Stimulated activated CD8-positive, alpha-beta memory T cell treated with anti-CD3 and anti-CD28 coated beads, Interleukin-15, amount 100 ng/mL, for 1 hour (primary cell): Measurements from ENCODE around the gene HPS5.
"Not testable (repeated sequence)": the region's sequence is repeated elsewhere in the genome, so short reads cannot be mapped to it uniquely, and the experiment has no call there.

Source experiments
- DNase-seq: peaks from one replicate; pipeline ENCODE4 v3.0.0-alpha.2; 2020; ENCODE audit warnings: low read depth

The HPS5 gene

DNA sequence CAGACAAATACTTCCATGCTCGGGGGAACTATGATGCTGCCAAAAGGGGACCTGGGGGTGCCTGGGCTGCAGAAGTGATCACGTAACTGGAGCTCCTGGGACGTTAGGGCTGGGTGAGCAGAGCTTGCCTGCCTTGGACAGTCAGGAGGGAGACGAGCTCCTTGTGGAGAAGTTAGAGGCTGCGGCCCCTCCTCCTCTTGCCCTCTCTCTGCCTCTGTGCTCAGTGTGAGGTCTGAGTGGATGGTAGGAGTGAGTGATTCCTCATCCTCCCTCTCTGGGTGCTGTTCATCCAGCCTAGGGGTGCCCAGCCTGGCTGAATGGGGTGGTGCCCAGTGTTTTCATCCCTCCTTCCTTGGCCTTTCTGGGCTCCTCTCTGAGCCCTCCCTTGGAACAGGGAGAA is 52.7 kb downstream of the HPS5 start:
- not testable (repeated sequence) for DNase-seq

DNA sequence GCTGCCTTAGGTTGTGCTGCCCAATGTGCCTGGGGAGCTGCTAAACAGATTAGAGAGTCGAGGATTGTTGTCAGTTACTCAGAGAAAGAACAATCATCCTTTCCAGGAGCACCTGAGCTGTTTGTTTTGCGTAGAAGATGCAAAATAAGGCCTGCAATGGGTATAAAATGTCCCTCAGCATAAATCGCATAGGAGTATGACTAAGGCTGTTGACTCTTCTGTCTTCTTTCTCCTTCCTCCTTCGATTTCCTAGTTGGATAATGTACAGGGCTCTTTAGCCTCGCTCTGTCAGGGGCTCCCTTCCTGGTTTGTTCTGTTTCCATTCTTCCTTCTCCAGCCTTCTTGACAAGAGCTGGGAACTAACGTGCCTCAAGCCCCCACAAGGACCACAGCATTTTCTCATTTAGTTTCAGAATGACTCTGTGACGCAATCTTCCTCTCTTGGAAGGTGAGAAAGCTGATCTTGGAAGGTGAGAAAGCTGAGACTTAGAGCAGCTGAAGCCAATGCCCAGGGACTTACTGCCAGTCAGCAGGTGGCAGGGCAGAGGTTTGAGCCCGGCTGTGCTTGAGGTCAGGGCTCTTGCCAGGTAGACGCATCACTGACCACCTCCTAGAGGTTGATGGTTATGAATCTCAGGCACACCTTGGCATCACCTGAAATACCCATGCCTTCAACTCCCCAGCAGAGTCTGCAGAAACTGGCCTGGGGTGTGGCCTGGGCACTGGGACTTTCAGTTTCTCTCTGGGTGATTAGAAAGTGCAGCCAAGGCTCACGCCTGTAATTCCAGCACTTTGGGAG is 54.4 kb downstream of the HPS5 start:
- not testable (repeated sequence) for DNase-seq

DNA sequence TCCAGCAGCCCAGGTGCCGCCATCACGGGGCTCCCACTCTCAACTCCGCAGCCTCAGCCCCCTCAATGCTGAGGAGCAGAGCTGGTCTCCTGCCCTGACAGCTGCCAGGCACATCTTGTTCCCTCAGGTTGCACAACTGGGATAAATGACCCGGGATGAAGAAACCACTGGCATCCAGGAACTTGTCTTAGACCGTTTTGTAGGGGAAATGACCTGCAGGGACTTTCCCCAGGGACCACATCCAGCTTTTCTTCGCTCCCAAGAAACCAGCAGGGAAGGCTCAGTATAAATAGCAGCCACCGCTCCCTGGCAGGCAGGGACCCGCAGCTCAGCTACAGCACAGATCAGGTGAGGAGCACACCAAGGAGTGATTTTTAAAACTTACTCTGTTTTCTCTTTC is 56.0 kb downstream of the HPS5 start, which contains the start of gene SAA1:
SAA1 (plus strand) TSS at position 316 of the 400 bp plus-strand sequence. CDS start 624 bp downstream, outside the sequence.
- DNase-seq: no peak

DNA sequence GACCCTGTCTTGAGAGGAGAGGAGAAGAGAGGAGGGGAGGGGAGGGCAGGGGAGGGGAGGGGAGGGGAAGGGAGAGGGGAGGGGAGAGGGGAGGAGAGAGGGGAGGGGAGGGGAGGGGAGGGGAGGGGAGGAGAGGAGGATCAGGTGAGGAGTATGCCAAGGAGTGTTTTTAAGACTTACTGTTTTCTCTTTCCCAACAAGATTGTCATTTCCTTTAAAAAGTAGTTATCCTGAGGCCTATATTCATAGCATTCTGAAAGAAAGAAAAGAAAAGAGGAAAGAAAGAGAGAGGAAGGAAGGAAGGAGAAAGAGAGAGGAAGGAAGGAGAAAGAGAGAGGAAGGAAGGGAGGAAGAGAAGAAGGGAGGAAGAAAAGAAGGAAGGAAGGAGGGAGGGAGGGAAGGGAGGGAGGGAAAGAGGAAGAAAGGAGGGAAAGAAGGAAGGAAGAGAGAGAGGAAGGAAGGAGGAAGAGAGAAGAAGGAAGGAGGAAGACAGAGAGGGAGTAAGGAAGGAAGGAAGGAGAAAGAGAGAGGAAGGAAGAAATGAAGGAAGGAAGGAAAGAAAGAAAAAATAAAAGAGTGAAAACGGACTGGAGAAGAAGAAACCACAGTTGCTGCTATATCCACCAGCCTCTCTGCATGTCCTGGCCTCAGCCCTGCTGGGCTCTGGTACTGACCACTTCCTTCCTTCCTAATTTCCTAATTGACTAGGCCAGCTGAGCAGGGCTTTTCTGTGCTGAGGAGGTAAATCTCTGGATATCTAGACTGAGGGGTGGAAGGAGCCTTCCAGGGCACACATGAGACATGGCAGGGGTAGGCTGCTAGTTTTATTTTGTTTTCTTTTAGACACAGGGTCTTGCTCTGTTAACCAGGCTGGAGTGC is 57.0 kb downstream of the HPS5 start:
- no peak for DNase-seq

DNA sequence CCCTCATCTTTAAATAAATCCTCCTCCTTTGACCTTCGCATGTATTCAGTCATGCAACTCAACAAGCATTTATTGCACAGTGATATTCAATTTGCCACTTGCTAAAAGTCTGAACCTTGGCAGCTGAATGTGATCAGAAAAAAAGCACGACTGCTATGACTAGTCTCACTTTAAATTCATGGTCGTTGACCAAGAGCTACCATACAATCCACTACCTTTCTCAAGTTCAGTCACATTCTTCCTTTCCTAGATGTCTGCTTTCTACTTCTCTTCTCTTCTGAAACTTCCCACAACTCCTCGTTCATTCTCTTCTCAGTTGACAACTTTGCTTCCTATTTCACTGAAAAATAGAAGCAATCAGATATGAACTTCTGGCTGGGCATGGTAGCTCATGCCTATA is 57.9 kb downstream of the HPS5 start:
- DNase-seq: no peak

DNA sequence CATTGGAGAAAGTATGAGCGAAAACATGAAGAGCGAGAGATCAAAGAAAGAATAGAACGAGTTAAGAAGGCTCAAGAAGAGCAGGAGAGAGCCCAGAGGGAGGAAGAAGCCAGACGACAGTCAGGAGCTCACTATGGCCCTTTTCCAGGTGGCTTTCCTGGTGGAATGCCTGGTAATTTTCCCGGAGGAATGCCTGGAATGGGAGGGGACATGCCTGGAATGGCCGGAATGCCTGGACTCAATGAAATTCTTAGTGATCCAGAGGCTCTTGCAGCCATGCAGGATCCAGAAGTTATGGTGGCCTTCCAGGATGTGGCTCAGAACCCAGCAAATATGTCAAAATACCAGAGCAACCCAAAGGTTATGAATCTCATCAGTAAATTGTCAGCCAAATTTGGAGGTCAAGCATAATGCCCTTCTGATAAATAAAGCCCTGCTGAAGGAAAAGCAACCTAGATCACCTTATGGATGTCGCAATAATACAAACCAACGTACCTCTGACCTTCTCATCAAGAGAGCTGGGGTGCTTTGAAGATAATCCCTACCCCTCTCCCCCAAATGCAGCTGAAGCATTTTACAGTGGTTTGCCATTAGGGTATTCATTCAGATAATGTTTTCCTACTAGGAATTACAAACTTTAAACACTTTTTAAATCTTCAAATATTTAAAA is 59.1 kb downstream of the HPS5 start:
- DNase-seq: not testable (repeated sequence)

DNA sequence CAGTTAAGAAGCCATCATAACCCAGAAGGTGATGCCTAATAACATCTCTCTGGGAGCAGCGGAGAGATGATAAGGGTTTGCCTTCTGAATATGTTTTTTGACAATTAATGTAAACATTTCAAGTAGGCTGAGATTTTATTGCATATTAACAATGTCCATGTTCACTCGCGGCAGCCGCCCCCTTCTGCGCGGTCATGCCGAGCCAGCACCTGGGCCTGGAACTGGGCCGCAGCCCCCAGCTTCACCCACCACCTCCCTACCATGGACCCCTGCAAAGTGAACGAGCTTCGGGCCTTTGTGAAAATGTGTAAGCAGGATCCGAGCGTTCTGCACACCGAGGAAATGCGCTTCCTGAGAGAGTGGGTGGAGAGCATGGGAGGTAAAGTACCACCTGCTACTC is 60.2 kb downstream of the HPS5 start:
- no peak for DNase-seq

DNA sequence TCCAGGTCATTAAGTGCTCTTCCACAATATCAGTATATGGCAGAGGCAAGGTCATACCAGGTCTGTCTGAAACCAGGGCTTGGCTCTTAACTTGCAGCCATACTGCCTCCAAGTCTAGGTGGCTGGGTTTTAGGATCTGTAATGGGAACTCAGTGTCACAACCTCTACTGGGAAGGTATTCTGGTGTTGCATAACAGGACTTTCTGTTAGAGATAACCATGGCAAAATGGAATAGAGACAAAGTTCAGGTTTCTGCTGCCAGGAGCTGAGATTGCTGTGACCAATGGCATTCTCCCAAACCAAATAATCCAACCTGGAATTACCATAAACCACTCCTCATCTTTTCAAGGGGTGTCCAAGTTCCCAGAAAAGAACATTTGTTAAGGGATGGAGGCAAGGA is 62.7 kb downstream of the HPS5 start:
- DNase-seq: no peak

DNA sequence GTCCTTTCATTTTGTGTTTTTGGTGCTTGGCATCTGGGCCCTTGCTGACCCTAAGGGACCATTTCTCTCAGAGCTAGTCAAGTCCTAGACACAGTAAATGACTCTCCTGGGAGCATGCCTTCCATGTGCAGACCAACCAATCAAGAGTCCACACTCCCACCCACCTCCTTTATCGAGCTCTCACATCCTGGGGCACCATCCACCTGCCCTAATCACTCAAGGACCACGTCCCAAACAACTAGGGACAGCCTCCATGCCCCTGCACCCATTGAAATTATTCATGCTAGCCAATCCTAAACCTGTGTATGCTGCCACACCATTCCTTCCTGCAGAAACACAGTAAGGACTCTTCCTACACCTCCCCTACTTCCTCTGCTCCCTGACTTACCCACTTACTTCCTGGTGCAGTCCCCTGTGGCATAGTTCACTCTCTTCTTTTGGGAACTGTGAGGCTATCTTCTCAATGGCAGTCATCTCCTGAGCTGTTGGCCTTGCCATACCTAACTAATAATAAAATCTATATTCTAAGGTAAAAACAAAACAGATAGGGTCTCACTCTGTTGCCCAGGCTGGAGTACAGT is 67.1 kb downstream of the HPS5 start:
- DNase-seq: no peak

DNA sequence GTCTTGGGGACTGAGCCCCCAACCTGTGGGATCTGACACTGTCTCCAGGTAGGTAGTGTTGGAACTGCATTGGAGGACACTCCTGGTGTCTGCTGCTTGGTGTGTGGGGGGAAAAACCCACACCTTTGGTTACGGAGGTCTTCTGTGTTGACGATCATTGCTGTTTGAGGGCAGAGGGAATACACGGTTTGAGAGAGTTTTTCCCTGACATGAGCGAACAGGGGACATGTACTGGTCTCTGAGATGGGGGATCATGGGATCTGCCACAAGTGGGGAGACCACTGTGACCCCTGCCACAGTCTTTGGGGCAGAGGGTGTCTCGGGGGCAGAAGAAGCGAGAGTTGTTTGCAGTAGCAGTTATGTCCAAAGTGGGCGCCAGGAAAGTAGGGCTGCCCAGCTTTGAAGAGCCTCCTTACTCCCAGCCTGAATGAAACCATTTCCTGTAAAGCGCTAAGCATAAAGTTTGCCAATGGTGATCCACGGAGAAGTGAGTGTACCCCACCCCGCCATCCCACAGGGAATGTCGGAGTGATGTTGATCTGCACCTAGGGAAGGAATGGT is 68.1 kb downstream of the HPS5 start:
- DNase-seq: no peak

DNA sequence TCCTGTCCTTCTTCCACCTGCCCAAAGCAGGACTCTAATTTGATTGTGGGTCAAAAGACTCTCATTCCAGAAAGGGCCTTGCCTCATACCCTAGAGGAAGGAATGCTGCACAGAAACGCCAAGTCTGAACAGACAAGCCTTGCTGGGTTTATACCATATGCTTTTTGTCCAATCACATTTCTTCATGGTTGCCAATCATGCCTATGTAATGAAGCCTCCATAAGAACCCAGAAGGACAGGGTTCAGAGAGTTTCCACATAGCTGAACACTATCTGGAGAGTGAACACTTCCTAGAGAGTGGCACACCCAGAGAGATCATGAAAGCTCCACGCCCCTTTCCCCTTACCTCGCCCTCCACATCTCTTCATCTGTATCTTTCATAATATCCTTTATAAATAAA is 68.7 kb downstream of the HPS5 start:
- no peak for DNase-seq

DNA sequence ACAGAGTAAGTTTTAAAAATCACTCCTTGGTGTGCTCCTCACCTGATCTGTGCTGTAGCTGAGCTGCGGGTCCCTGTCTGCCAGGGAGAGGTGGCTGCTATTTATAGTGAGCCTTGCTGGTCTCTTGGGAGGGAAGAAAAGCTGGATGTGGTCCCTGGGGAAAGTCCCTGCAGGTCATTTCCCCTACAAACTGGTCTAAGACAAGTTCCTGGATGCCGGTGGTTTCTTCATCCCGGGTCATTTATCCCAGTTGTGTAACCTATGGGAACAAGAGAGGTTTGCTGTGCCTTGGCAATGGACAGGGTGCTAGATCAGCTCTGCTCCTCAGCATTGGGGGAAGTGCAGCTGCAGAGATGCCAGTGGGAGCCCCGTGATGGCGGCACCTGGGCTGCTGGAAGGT is 73.4 kb downstream of the HPS5 start, which contains the start of gene SAA2:
SAA2 (minus strand) TSS at position 108 of the 400 bp plus-strand sequence. CDS start 657 bp downstream, outside the sequence.
- no peak for DNase-seq

DNA sequence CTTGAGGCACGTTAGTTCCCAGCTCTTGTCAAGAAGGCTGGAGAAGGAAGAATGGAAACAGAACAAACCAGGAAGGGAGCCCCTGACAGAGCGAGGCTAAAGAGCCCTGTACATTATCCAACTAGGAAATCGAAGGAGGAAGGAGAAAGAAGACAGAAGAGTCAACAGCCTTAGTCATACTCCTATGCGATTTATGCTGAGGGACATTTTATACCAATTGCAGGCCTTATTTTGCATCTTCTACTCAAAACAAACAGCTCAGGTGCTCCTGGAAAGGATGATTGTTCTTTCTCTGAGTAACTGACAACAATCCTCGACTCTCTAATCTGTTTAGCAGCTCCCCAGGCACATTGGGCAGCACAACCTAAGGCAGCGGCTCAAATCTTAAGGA is 74.8 kb downstream of the HPS5 start:
- DNase-seq: not testable (repeated sequence)

DNA sequence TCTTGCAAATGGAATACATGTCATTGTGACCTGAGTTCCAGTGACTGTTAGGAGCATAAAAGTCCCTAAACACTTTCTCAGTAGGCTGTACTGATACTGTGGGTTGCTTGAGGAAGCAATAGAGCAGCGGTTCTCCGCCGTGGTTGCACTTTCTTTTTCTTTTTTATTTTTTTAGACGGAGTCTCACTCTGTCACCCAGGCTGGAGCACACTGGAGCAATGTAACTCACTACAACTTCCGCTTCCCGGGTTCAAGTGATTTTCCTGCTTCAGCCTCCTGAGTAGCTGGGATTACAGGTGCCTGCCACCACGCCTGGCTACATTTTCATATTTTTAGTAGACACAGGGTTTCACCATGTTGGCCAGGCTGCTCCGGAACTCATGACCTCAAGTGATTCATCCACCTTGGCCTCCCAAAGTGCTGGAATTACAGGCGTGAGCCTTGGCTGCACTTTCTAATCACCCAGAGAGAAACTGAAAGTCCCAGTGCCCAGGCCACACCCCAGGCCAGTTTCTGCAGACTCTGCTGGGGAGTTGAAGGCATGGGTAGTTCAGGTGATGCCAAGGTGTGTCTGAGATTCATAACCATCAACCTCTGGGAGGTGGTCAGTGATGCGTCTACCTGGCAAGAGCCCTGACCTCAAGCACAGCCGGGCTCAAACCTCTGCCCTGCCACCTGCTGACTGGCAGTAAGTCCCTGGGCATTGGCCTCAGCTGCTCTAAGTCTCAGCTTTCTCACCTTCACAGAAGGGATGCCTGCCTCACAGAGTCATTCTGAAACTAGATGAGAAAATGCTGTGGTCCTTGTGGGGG is 75.4 kb downstream of the HPS5 start:
- not testable (repeated sequence) for DNase-seq

DNA sequence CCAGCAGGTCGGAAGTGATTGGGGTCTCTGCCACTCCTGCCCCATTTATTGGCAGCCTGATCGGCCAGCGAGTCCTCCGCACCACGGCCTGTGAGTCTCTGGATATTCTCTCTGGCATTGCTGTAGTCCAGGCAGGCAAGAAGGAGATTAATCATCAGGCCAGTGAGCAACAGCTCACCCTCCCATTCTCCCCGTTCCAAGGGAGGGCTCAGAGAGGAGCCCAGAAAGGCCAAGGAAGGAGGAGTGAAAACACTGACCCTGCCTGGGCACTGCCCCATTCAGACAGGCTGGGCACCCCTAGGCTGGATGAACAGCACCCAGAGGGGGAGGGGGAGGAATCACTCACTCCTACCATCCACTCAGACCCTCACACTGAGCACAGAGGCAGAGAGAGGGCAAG is 76.5 kb downstream of the HPS5 start:
- DNase-seq: no peak

DNA sequence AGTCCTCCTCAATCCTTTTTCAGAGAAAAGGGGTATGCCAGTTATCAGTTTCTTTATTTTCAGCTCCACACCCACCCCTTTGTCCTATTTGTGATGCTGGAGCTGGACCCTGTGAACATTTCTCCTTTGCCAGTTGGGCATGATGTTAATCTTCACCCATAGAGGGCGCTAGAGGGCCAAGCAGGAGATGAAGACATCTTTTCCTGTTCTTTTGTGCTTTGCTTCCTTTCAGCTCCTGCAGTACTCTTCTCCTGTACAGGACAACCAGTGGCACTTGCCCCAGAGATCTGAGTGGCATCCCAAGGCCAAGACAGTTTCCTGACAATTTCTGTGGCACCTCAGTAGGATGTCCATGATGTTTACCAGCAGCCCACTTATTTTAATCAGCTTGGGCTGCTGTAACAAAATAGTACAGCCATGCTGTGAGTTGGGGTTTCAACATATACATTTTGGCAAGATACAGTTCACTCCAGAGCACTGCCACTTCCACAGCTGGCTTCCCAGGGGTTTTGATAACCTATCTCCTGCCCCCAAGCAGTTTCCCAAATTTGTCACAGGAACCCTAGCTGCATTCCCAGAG is 78.1 kb downstream of the HPS5 start:
- peak; percentile 21 for DNase-seq

DNA sequence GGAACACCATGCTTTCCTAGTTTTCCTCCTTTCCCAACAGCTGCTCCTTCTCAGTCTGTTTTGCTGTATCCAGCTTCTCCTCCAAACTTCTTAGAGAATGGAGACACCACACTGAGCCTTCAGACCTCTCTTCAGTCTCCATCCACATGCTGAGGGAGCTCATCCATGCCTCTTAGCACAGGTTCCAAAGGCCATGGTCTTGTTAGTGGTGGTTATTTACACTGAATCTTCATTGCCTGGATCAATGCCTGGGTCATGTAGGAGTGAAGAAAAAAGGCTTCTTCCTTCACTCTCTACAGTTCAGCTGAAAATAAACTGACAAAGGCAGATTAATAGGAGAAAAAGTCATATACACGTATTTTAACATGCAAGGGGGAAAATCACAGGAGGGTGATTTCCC is 82.3 kb downstream of the HPS5 start:
- no peak for DNase-seq

DNA sequence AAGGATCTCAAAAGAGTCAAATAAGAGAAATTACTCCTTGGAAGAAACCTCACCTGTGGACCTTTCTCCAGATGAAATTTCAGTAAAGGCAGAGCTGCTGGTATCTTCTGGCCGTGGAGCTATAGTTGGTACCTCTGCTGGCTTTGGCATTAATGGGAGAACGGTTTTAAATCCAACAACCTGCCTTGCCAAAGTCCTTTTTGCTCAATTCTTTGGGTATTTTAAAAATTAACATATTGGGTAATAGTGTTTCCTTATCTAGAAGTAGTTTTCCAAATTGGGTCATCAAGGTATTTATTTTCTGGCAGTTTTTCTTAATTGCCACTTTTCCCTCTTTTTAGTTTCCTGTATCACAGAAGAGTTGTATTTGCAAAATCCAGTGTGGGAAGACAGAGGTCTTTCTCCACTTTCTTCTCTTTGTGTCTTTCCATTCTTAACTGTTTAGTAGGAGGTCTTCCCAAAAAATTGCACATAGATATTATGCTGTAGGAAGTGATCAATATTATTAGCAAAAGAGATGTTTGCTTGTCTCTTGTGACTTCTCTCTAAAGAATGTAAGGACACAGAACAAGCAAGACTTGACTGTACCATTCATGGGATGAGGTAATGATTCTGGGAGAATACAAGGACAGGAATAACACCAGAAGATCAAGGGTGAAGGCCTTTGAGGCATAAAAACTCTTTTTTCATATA is 85.1 kb downstream of the HPS5 start, which contains the start of gene SAA4:
SAA4 (minus strand) TSS at position 139 of the 693 bp plus-strand sequence. CDS start 876 bp downstream, outside the sequence.
- no peak for DNase-seq
